Lung (tissue), 12 donors: ENCODE data around the gene MYLK. TPM values are rescaled to one million over a fixed set of nuclear protein-coding genes. Genes with fewer than 3 reads are reported as not detected.

Experiments
- ATAC-seq: fragments of 200-7000 bp; cut with Tn5 transposase; one replicate; pipeline ENCODE4 v1.9.1; 2020; ENCODE audit warnings: moderate number of reproducible peaks; ENCODE audit not compliant: insufficient read depth, low FRiP score
- DNase-seq, 3 donors: peaks; one replicate each; pipeline ENCODE4 v3.0.0-alpha.2; 2013 to 2017
- H3K27ac ChIP-seq, 2 donors: one replicate each; pipeline ENCODE4 v1.5.1; 2013; ENCODE audit warnings: mild to moderate bottlenecking in 2 of 2, moderate library complexity in 2 of 2, control low read depth in 1 of 2, inconsistent platforms in 1 of 2, low read depth in 1 of 2, low read length in 1 of 2
- H3K27me3 ChIP-seq, 3 donors: one replicate each; pipeline ENCODE4 v1.5.1; 2013; ENCODE audit warnings: low read length in 2 of 3; ENCODE audit not compliant: control insufficient read depth in 3 of 3, insufficient read depth in 3 of 3
- H3K36me3 ChIP-seq, 4 donors: one replicate each; pipeline ENCODE4 v1.5.1; 2013; ENCODE audit warnings: low read length in 4 of 4, mild to moderate bottlenecking in 1 of 4, moderate library complexity in 1 of 4; ENCODE audit not compliant: control insufficient read depth in 4 of 4, insufficient read depth in 4 of 4
- H3K4me1 ChIP-seq, 5 donors: one replicate each; pipeline ENCODE4 v1.5.1; 2013; ENCODE audit warnings: low read length in 5 of 5, mild to moderate bottlenecking in 2 of 5, moderate library complexity in 1 of 5; ENCODE audit not compliant: control insufficient read depth in 5 of 5, insufficient read depth in 5 of 5
- H3K4me3 ChIP-seq: one replicate; pipeline ENCODE4 v1.5.1; 2013; ENCODE audit warnings: mild to moderate bottlenecking, control low read depth, moderate library complexity
- H3K9ac ChIP-seq, 2 donors: one replicate each; pipeline ENCODE4 v1.5.1; 2013; ENCODE audit warnings: low read length in 2 of 2, control low read depth in 1 of 2; ENCODE audit not compliant: insufficient read depth in 1 of 2
- H3K9me3 ChIP-seq, 4 donors: one replicate each; pipeline ENCODE4 v1.5.1; 2013; ENCODE audit warnings: low read length in 3 of 4, mild to moderate bottlenecking in 1 of 4, moderate library complexity in 1 of 4; ENCODE audit not compliant: control insufficient read depth in 4 of 4, insufficient read depth in 3 of 4
- CTCF ChIP-seq: IDR thresholded peaks from 2 replicates; pipeline ENCODE4 v1.5.1; 2012; ENCODE audit warnings: mild to moderate bottlenecking; ENCODE audit errors: control extremely low read depth, extremely low read depth
- WGBS, 2 donors: extraction: QIAGEN DNeasy Blood & Tissue Kit; methylation state at CpG; one replicate each; pipeline ENCODE4 v1.1.7; 2013; 5-methylcytosine and 5-hydroxymethylcytosine counted together
- polyA plus RNA-seq, 2 donors: library from polyadenylated mRNA; stranded (reverse); fragments of 200-250 nt; gene quantifications; one replicate each; pipeline ENCODE4 v1.2.1, GENCODE V29; 2013
- total RNA-seq, 2 donors: library from RNA; depleted of rRNA in 1 of 2; stranded (reverse); fragments of >200 nt in 1 of 2; gene quantifications; one replicate each; pipeline ENCODE4 v1.2.1, GENCODE V29; 2014 to 2021
- donor health status: control.
- donor health status: control.
- donor health status: Bipolar disorder and iron deficiency.
- donor health status: healthy.
- donor health status: DM: yes; HTN: yes; CAD: no.

Gene MYLK
- total and polyA plus RNA-seq, 4 donors = 23.3 to 324 (median 112) TPM

- Histone ChIP-seq H3K36me3 (peaks cover 0 to 7% (median 5%) of the 10 kb centered on the region in 4 donors), H3K4me1 (peaks cover 0 to 10% (median 0%) of the 10 kb centered on the region in 5 donors), H3K4me3 (no peak overlapping the region), H3K9ac (no peak overlapping the region), H3K9me3 (no peaks in the 10 kb centered on the region), H3K27ac (no peak overlapping the region), H3K27me3 (no peaks in the 10 kb centered on the region)
- TF ChIP-seq CTCF = no peak
- ATAC-seq (no peak), DNase-seq (no peak)
Observed at GRCh38 chr3:123568875-123569274, 315.3 kb downstream of the MYLK start.

GRCh38 chr3:123568034-123568433 lies 316.1 kb downstream of the MYLK start:
- Histone ChIP-seq H3K36me3 (peaks cover 0 to 8% (median 5%) of the 10 kb centered on the region in 4 donors), H3K27me3 (no peaks in the 10 kb centered on the region), H3K4me3 (no peak overlapping the region), H3K27ac (no peak overlapping the region), H3K9ac (no peak overlapping the region), H3K4me1 (peaks cover 0 to 10% (median 0%) of the 10 kb centered on the region in 5 donors), H3K9me3 (no peaks in the 10 kb centered on the region)
- ATAC-seq = no peak
- no peak for DNase-seq
- WGBS, 2 donors = 93 to 94% methylated on average over 7 of the region's 7 CpGs
- TF ChIP-seq CTCF = no peak

- TF ChIP-seq CTCF = no peak
- no peak overlapping the region for H3K4me3 ChIP-seq
- no peak overlapping the region for H3K27ac ChIP-seq
- peaks cover 0 to 8% (median 0%) of the 10 kb centered on the region in 5 donors for H3K4me1 ChIP-seq
- no peaks in the 10 kb centered on the region for H3K9me3 ChIP-seq
- H3K36me3 ChIP-seq = peaks cover 0 to 7% (median 1%) of the 10 kb centered on the region in 4 donors
- ATAC-seq = no peak
- DNase-seq = no peak
- WGBS, 2 donors = 96 to 98% methylated on average over 6 of the region's 6 CpGs
- H3K27me3 ChIP-seq = no peaks in the 10 kb centered on the region
- no peak overlapping the region for H3K9ac ChIP-seq
Observed at GRCh38 chr3:123564056-123564455, 320.1 kb downstream of the MYLK start.

- Histone ChIP-seq H3K27ac (no peak overlapping the region), H3K9me3 (no peaks in the 10 kb centered on the region), H3K27me3 (no peaks in the 10 kb centered on the region), H3K9ac (no peak overlapping the region), H3K4me1 (no peaks in the 10 kb centered on the region), H3K4me3 (no peak overlapping the region), H3K36me3 (peaks cover 0 to 2% (median under 1%) of the 10 kb centered on the region in 4 donors)
- 93 to 100% methylated on average over 1 of the region's 1 CpG for WGBS, 2 donors
- no peak for ATAC-seq
- TF ChIP-seq CTCF = no peak
- DNase-seq = no peak
Observed at GRCh38 chr3:123562547-123562946, 321.6 kb downstream of the MYLK start.
